CD4-positive, alpha-beta memory T cell (primary cell): Measurements from ENCODE around the gene HIP1. TPM values are rescaled to one million over a fixed set of nuclear protein-coding genes. Genes with fewer than 3 reads are reported as not detected.
"Not testable (repeated sequence)": the region's sequence is repeated elsewhere in the genome, so short reads cannot be mapped to it uniquely, and the experiment has no call there.

Source experiments
- CTCF ChIA-PET: fragments of 350-600 bp; sonication (Branson Sonifier 250); formaldehyde crosslinking; loops from one replicate; lab custom pipeline; 2021; ENCODE audit warnings: inconsistent platforms; ENCODE audit not compliant: partially characterized antibody; lab: Charles Lee
- POLR2A ChIA-PET: fragments of 350-600 bp; sonication (Branson Sonifier 250); formaldehyde crosslinking; loops from one replicate; lab custom pipeline; 2021; ENCODE audit not compliant: partially characterized antibody; lab: Charles Lee
- DNase-seq, 5 donors: peaks; one replicate each; pipeline versions ENCODE4 v3.0.0 to v3.0.0-alpha.2; 2020 to 2022; ENCODE audit warnings: mixed read lengths in 1 of 5
- H3K27ac ChIP-seq: one replicate; pipeline ENCODE4 v1.7.0; 2013; ENCODE audit warnings: low read depth, low read length
- H3K27me3 ChIP-seq: 2 replicates; pipeline ENCODE4 v1.7.0; 2013; ENCODE audit warnings: mild to moderate bottlenecking, low read length, moderate library complexity; ENCODE audit not compliant: insufficient read depth
- H3K36me3 ChIP-seq: 2 replicates; pipeline ENCODE4 v1.7.0; 2013; ENCODE audit warnings: mild to moderate bottlenecking, low read length, moderate library complexity; ENCODE audit not compliant: insufficient read depth
- H3K4me1 ChIP-seq: 2 replicates; pipeline ENCODE4 v1.7.0; 2013; ENCODE audit warnings: mild to moderate bottlenecking, low read length, moderate library complexity; ENCODE audit not compliant: insufficient read depth
- H3K4me3 ChIP-seq, 2 donors: one replicate each; pipeline ENCODE4 v1.7.0; 2013; ENCODE audit warnings: low read length in 2 of 2, mild to moderate bottlenecking in 1 of 2
- H3K9me3 ChIP-seq, 2 donors: one replicate each; pipeline ENCODE4 v1.7.0; 2013; ENCODE audit warnings: low read length in 2 of 2, control low read depth in 1 of 2; ENCODE audit not compliant: control insufficient read depth in 1 of 2
- H3K27ac Mint-ChIP-seq, 7 donors: one replicate each; pipeline ENCODE4 v1.8.0; 2020 to 2021; ENCODE audit warnings: mixed read lengths in 7 of 7, mild to moderate bottlenecking in 6 of 7, inconsistent platforms in 3 of 7, moderate library complexity in 3 of 7
- H3K27me3 Mint-ChIP-seq, 2 donors: one replicate each; pipeline ENCODE4 v1.8.0; 2020 to 2021; ENCODE audit warnings: mixed read lengths in 2 of 2
- H3K36me3 Mint-ChIP-seq, 2 donors: one replicate each; pipeline ENCODE4 v1.8.0; 2020 to 2021; ENCODE audit warnings: mixed read lengths in 2 of 2, inconsistent platforms in 1 of 2, mild to moderate bottlenecking in 1 of 2
- H3K4me1 Mint-ChIP-seq, 4 donors: one replicate each; pipeline ENCODE4 v1.8.0; 2020 to 2021; ENCODE audit warnings: mixed read lengths in 4 of 4, mild to moderate bottlenecking in 1 of 4
- H3K4me3 Mint-ChIP-seq, 8 donors: one replicate each; pipeline ENCODE4 v1.8.0; 2020 to 2021; ENCODE audit warnings: mixed read lengths in 8 of 8, mild to moderate bottlenecking in 7 of 8, moderate library complexity in 6 of 8, inconsistent platforms in 3 of 8
- H3K9me3 Mint-ChIP-seq, 8 donors: one replicate each; pipeline ENCODE4 v1.8.0; 2020 to 2021; ENCODE audit warnings: mixed read lengths in 8 of 8, mild to moderate bottlenecking in 5 of 8, inconsistent platforms in 3 of 8, moderate library complexity in 1 of 8
- intact Hi-C: fragments of 100-400 bp; cut with micrococcal nuclease; formaldehyde crosslinking; loops from one replicate; pipeline ENCODE4 v1.15.1; 2023
- polyA plus RNA-seq, 2 donors: library from polyadenylated mRNA; unstranded; fragments of 300-500 nt; fragmentation: Illumina TruSeq; gene quantifications; one replicate each; pipeline ENCODE4 v1.2.3, GENCODE V29; 2021
- total RNA-seq, 2 experiments: library from RNA; stranded (reverse); gene quantifications; one replicate each; pipeline ENCODE4 v1.2.3, GENCODE V29; 2021

HIP1 gene
- total and polyA plus RNA-seq, 4 experiments from 2014 or later = 2.2 to 3.5 (median 3.1) TPM; not detected in 1

GRCh38 chr7:75639071-75639885 lies 99.5 kb downstream of the HIP1 start:
- Mint-ChIP-seq H3K9me3 (peaks cover 0 to 9% (median 0%) of the 10 kb centered on the region in 8 donors), H3K4me3 (peak overlapping the region; percentile 84 to 93 (median 88)), H3K36me3 (no peaks in the 10 kb centered on the region), H3K27me3 (no peaks in the 10 kb centered on the region), H3K27ac (peak overlapping the region in 6 of 7 donors; percentile 41 to 91 (median 66)), H3K4me1 (peaks cover 8 to 25% (median 9%) of the 10 kb centered on the region in 4 donors)
- intact Hi-C loops = no loop called here
- CTCF ChIA-PET = no interaction called here
- no peaks in the 10 kb centered on the region for H3K9me3 ChIP-seq
- POLR2A ChIA-PET = no interaction called here
- peak overlapping the region in 1 of 2 donors; percentile 68 for H3K4me3 ChIP-seq
- no peak overlapping the region for H3K27ac ChIP-seq
- H3K36me3 ChIP-seq = no peaks in the 10 kb centered on the region
- H3K4me1 ChIP-seq = peaks cover 8% of the 10 kb centered on the region
- H3K27me3 ChIP-seq = no peaks in the 10 kb centered on the region
- peak; percentile 32 to 49 (median 42) for DNase-seq

GRCh38 chr7:75638594-75639070 lies 100.1 kb downstream of the HIP1 start:
- ChIA-PET POLR2A (no interaction called here), CTCF (no interaction called here)
- peaks cover 8 to 25% (median 9%) of the 10 kb centered on the region in 4 donors for H3K4me1 Mint-ChIP-seq
- H3K27ac ChIP-seq = no peak overlapping the region
- no peaks in the 10 kb centered on the region for H3K27me3 ChIP-seq
- peak overlapping the region in 7 of 8 donors; percentile 54 to 82 (median 70) for H3K4me3 Mint-ChIP-seq
- no peaks in the 10 kb centered on the region for H3K27me3 Mint-ChIP-seq
- peak overlapping the region in 1 of 2 donors; percentile 10 for H3K4me3 ChIP-seq
- H3K9me3 Mint-ChIP-seq = peaks cover 0 to 9% (median 0%) of the 10 kb centered on the region in 8 donors
- H3K9me3 ChIP-seq = no peaks in the 10 kb centered on the region
- H3K4me1 ChIP-seq = peaks cover 8% of the 10 kb centered on the region
- H3K27ac Mint-ChIP-seq = peak overlapping the region in 4 of 7 donors; percentile 16 to 68 (median 26)
- intact Hi-C loops = no loop called here
- no peaks in the 10 kb centered on the region for H3K36me3 ChIP-seq
- no peak for DNase-seq
- H3K36me3 Mint-ChIP-seq = no peaks in the 10 kb centered on the region

- intact Hi-C loops = no loop called here
- no peaks in the 10 kb centered on the region for H3K36me3 Mint-ChIP-seq
- Histone ChIP-seq H3K27ac (no peak overlapping the region), H3K27me3 (no peaks in the 10 kb centered on the region), H3K4me1 (peaks cover 8% of the 10 kb centered on the region), H3K9me3 (no peaks in the 10 kb centered on the region), H3K36me3 (no peaks in the 10 kb centered on the region), H3K4me3 (peak overlapping the region in 1 of 2 donors; percentile 10)
- peaks cover 8 to 25% (median 9%) of the 10 kb centered on the region in 4 donors for H3K4me1 Mint-ChIP-seq
- peaks cover 0 to 5% (median 0%) of the 10 kb centered on the region in 8 donors for H3K9me3 Mint-ChIP-seq
- ChIA-PET POLR2A (no interaction called here), CTCF (no interaction called here)
- H3K4me3 Mint-ChIP-seq = peak overlapping the region in 7 of 8 donors; percentile 54 to 82 (median 70)
- no peak for DNase-seq
- H3K27ac Mint-ChIP-seq = peak overlapping the region in 5 of 7 donors; percentile 16 to 68 (median 36)
- H3K27me3 Mint-ChIP-seq = no peaks in the 10 kb centered on the region
These were observed 100.7 kb downstream of the HIP1 start for GRCh38 chr7:75637854-75638593.

GRCh38 chr7:75635036-75635435 lies 103.7 kb downstream of the HIP1 start:
- H3K36me3 Mint-ChIP-seq = no peaks in the 10 kb centered on the region
- CTCF ChIA-PET = interaction anchor here (0.7 to 1.6 kb wide), 3 partner anchors 10 to 127 kb away, joined by 3 to 6 read pairs (median 3); no protein-coding TSS in a partner anchor
- Histone ChIP-seq H3K4me3 (no peak overlapping the region), H3K27ac (no peak overlapping the region), H3K27me3 (no peaks in the 10 kb centered on the region), H3K4me1 (peaks cover 7% of the 10 kb centered on the region), H3K36me3 (no peaks in the 10 kb centered on the region), H3K9me3 (no peaks in the 10 kb centered on the region)
- POLR2A ChIA-PET = no interaction called here
- peaks cover 5 to 14% (median 8%) of the 10 kb centered on the region in 4 donors for H3K4me1 Mint-ChIP-seq
- H3K27ac Mint-ChIP-seq = no peak overlapping the region
- peaks cover 0 to 4% (median 0%) of the 10 kb centered on the region in 8 donors for H3K9me3 Mint-ChIP-seq
- no peaks in the 10 kb centered on the region for H3K27me3 Mint-ChIP-seq
- no peak overlapping the region for H3K4me3 Mint-ChIP-seq
- intact Hi-C loops = no loop called here
- DNase-seq = no peak

- H3K4me3 ChIP-seq, DNase-seq, H3K27me3 Mint-ChIP-seq, H3K36me3 ChIP-seq, H3K4me3 Mint-ChIP-seq, H3K27ac Mint-ChIP-seq, CTCF ChIA-PET, H3K27ac ChIP-seq, H3K36me3 Mint-ChIP-seq, intact Hi-C loops, POLR2A ChIA-PET, H3K27me3 ChIP-seq, H3K4me1 ChIP-seq, H3K9me3 ChIP-seq, H3K4me1 Mint-ChIP-seq: not testable (repeated sequence)
- H3K9me3 Mint-ChIP-seq = peaks cover 2 to 22% (median 10%) of the 10 kb centered on the region in 8 donors
These were observed 106.2 kb downstream of the HIP1 start for GRCh38 chr7:75632587-75632986.

- Mint-ChIP-seq H3K4me1 (no peaks in the 10 kb centered on the region), H3K27me3 (no peaks in the 10 kb centered on the region), H3K36me3 (peaks cover 0 to 9% of the 10 kb centered on the region in 2 donors), H3K27ac (no peak overlapping the region), H3K4me3 (no peak overlapping the region), H3K9me3 (peaks cover 2 to 30% (median 12%) of the 10 kb centered on the region in 8 donors)
- H3K27me3 ChIP-seq = no peaks in the 10 kb centered on the region
- no peaks in the 10 kb centered on the region for H3K4me1 ChIP-seq
- intact Hi-C loops = no loop called here
- H3K27ac ChIP-seq = no peak overlapping the region
- H3K4me3 ChIP-seq = no peak overlapping the region
- DNase-seq = no peak
- no peaks in the 10 kb centered on the region for H3K36me3 ChIP-seq
- peaks cover 0 to 8% of the 10 kb centered on the region in 2 donors for H3K9me3 ChIP-seq
- CTCF ChIA-PET = no interaction called here
- POLR2A ChIA-PET = no interaction called here
These were observed 107.0 kb downstream of the HIP1 start for GRCh38 chr7:75631711-75632110.

GRCh38 chr7:75630549-75630948 lies 108.2 kb downstream of the HIP1 start:
- Mint-ChIP-seq H3K27me3 (no peaks in the 10 kb centered on the region), H3K9me3 (peaks cover 3 to 32% (median 16%) of the 10 kb centered on the region in 8 donors), H3K36me3 (peaks cover 0 to 9% of the 10 kb centered on the region in 2 donors), H3K4me1 (no peaks in the 10 kb centered on the region), H3K4me3 (no peak overlapping the region), H3K27ac (no peak overlapping the region)
- intact Hi-C loops = no loop called here
- Histone ChIP-seq H3K4me3 (no peak overlapping the region), H3K27me3 (no peaks in the 10 kb centered on the region), H3K27ac (no peak overlapping the region), H3K36me3 (no peaks in the 10 kb centered on the region), H3K4me1 (no peaks in the 10 kb centered on the region), H3K9me3 (peaks cover 0 to 8% of the 10 kb centered on the region in 2 donors)
- no peak for DNase-seq
- CTCF ChIA-PET = no interaction called here
- POLR2A ChIA-PET = no interaction called here
